ENCODE results near the gene CABP5.

CABP5 gene

GRCh38 chr19:48000846-48001245, 43.0 kb downstream of the CABP5 start:
- H3K27ac Mint-ChIP-seq = no peak overlapping the region
- no peaks in the 10 kb centered on the region for H3K9me3 Mint-ChIP-seq
- no peak overlapping the region for H3K4me3 Mint-ChIP-seq
- peaks cover 18% of the 10 kb centered on the region for H3K27me3 Mint-ChIP-seq
- H3K4me1 Mint-ChIP-seq (ENCODE audit: low read depth) = no peaks in the 10 kb centered on the region
- no peaks in the 10 kb centered on the region for H3K36me3 Mint-ChIP-seq (ENCODE audit: low read depth)

- Mint-ChIP-seq H3K27ac (no peak overlapping the region), H3K4me1 (ENCODE audit: low read depth) (no peaks in the 10 kb centered on the region), H3K9me3 (no peaks in the 10 kb centered on the region), H3K4me3 (no peak overlapping the region), H3K36me3 (ENCODE audit: low read depth) (no peaks in the 10 kb centered on the region), H3K27me3 (peaks cover 24% of the 10 kb centered on the region)
Measured at GRCh38 chr19:47998800-47999199, 45.1 kb downstream of the CABP5 start.

GRCh38 chr19:47996230-47996727, 47.6 kb downstream of the CABP5 start:
- Mint-ChIP-seq H3K36me3 (ENCODE audit: low read depth) (no peaks in the 10 kb centered on the region), H3K4me3 (no peak overlapping the region), H3K9me3 (no peaks in the 10 kb centered on the region), H3K4me1 (ENCODE audit: low read depth) (no peaks in the 10 kb centered on the region), H3K27ac (no peak overlapping the region), H3K27me3 (peaks cover 20% of the 10 kb centered on the region)

GRCh38 chr19:47994209-47994802, 49.6 kb downstream of the CABP5 start, which contains the start of gene ELSPBP1:
TSS of gene ELSPBP1 (plus strand) at chr19:47994632. CDS start at chr19:48008668, 14,036 bp downstream.
- Mint-ChIP-seq H3K27ac (no peak within 1 kb of the TSS), H3K4me1 (ENCODE audit: low read depth) (no peaks in the 10 kb centered on the region), H3K9me3 (no peaks in the 10 kb centered on the region), H3K36me3 (ENCODE audit: low read depth) (no peaks in the 10 kb centered on the region), H3K4me3 (no peak within 1 kb of the TSS), H3K27me3 (peaks cover 37% of the 10 kb centered on the region)

GRCh38 chr19:47992070-47992469, 51.8 kb downstream of the CABP5 start, which contains the start of gene BSPH1:
TSS of gene BSPH1 (minus strand) at chr19:47992170. CDS start at chr19:47992081, 89 bp downstream.
- no peak within 1 kb of the TSS for H3K4me3 Mint-ChIP-seq
- peaks cover 38% of the 10 kb centered on the region for H3K27me3 Mint-ChIP-seq
- H3K27ac Mint-ChIP-seq = no peak within 1 kb of the TSS
- H3K36me3 Mint-ChIP-seq (ENCODE audit: low read depth) = no peaks in the 10 kb centered on the region
- no peaks in the 10 kb centered on the region for H3K9me3 Mint-ChIP-seq
- H3K4me1 Mint-ChIP-seq (ENCODE audit: low read depth) = no peaks in the 10 kb centered on the region

GRCh38 chr19:47991191-47991808, 52.6 kb downstream of the CABP5 start:
- Mint-ChIP-seq H3K36me3 (ENCODE audit: low read depth) (no peaks in the 10 kb centered on the region), H3K4me1 (ENCODE audit: low read depth) (no peaks in the 10 kb centered on the region), H3K9me3 (no peaks in the 10 kb centered on the region), H3K27me3 (peaks cover 33% of the 10 kb centered on the region), H3K4me3 (no peak overlapping the region), H3K27ac (no peak overlapping the region)
